Measurements from ENCODE around the gene B3GNT7. TPM values are rescaled to one million over a fixed set of nuclear protein-coding genes. Genes with fewer than 3 reads are reported as not detected.

Gene B3GNT7
- total RNA-seq, 4 donors from 2014 or later: 1.2 to 2.6 (median 1.8) TPM

GRCh38 chr2:231362555-231363184, 32.8 kb upstream of the B3GNT7 start:
- H3K4me3 ChIP-seq (ENCODE audit: low read depth, poor library complexity, severe bottlenecking): no peak overlapping the region
- intact Hi-C loops (cut with DNase I; ENCODE audit: low total_unique reads): no loop called here
- TF ChIP-seq POLR2A (IDR thresholded peaks at IDR 0.05) (no peak), CTCF (IDR thresholded peaks at IDR 0.05) (no peak)
- DNase-seq (ENCODE audit: low spot score in 2 of 2): no peak
- WGBS, 2 donors: 77 to 82% methylated on average over 9 of the region's 9 CpGs

GRCh38 chr2:231364061-231364460, 31.4 kb upstream of the B3GNT7 start:
- TF ChIP-seq POLR2A (IDR thresholded peaks at IDR 0.05) (no peak), CTCF (IDR thresholded peaks at IDR 0.05) (no peak)
- 83 to 93% methylated on average over 5 of the region's 5 CpGs for WGBS, 2 donors
- H3K4me3 ChIP-seq (ENCODE audit: low read depth, poor library complexity, severe bottlenecking): no peak overlapping the region
- intact Hi-C loops (cut with DNase I; ENCODE audit: low total_unique reads): no loop called here
- no peak for DNase-seq (ENCODE audit: low spot score in 2 of 2)

GRCh38 chr2:231364961-231365810, 30.3 kb upstream of the B3GNT7 start:
- no peak for DNase-seq (ENCODE audit: low spot score in 2 of 2)
- no peak for TF ChIP-seq CTCF (IDR thresholded peaks at IDR 0.05)
- TF ChIP-seq POLR2A (IDR thresholded peaks at IDR 0.05): no peak
- no peak overlapping the region for H3K4me3 ChIP-seq (ENCODE audit: low read depth, poor library complexity, severe bottlenecking)
- 46 to 64% methylated on average over 22 of the region's 22 CpGs for WGBS, 2 donors
- intact Hi-C loops (cut with DNase I; ENCODE audit: low total_unique reads): no loop called here

GRCh38 chr2:231367178-231367577, 28.3 kb upstream of the B3GNT7 start:
- 95 to 96% methylated on average over 8 of the region's 8 CpGs for WGBS, 2 donors
- H3K4me3 ChIP-seq (ENCODE audit: low read depth, poor library complexity, severe bottlenecking): no peak overlapping the region
- no peak for DNase-seq (ENCODE audit: low spot score in 2 of 2)
- intact Hi-C loops (cut with DNase I; ENCODE audit: low total_unique reads): no loop called here
- TF ChIP-seq CTCF (IDR thresholded peaks at IDR 0.05): no peak
- TF ChIP-seq POLR2A (IDR thresholded peaks at IDR 0.05): no peak

GRCh38 chr2:231369580-231370428, 25.7 kb upstream of the B3GNT7 start:
- WGBS, 2 donors: 79 to 84% methylated on average over 23 of the region's 23 CpGs
- no peak for TF ChIP-seq POLR2A (IDR thresholded peaks at IDR 0.05)
- TF ChIP-seq CTCF (IDR thresholded peaks at IDR 0.05): no peak
- no peak for DNase-seq (ENCODE audit: low spot score in 2 of 2)
- intact Hi-C loops (cut with DNase I; ENCODE audit: low total_unique reads): no loop called here
- H3K4me3 ChIP-seq (ENCODE audit: low read depth, poor library complexity, severe bottlenecking): no peak overlapping the region

All from lower leg skin (tissue), 4 donors.